ENCODE measurements around the gene DMRT2.

The DMRT2 gene

GRCh38 chr9:1050125-1050895 is at the start of gene DMRT2:
TSS of gene DMRT2 (plus strand) at chr9:1050357. CDS start at chr9:1051614, 1,257 bp downstream.
- H3K27ac ChIP-seq (ENCODE audit: low read depth, low read length) = no peak within 1 kb of the TSS
- H3K9ac ChIP-seq (ENCODE audit: low read depth in 1 of 2, low read length in 2 of 2) = no peak within 1 kb of the TSS
- H3K27me3 ChIP-seq (ENCODE audit: control insufficient read depth in 1 of 2, insufficient read depth in 2 of 2, low read length in 2 of 2) = peaks cover 81 to 85% of the 10 kb centered on the region in 2 donors
- H3K4me3 ChIP-seq (ENCODE audit: low read depth in 1 of 2, low read length in 2 of 2) = peak within 1 kb of the TSS; percentile 17 to 54
- no peaks in the 10 kb centered on the region for H3K36me3 ChIP-seq (ENCODE audit: control insufficient read depth in 1 of 2, insufficient read depth in 2 of 2, low read length in 2 of 2)
- H3K4me1 ChIP-seq (ENCODE audit: control insufficient read depth in 1 of 2, insufficient read depth in 2 of 2, low read length in 2 of 2) = peaks cover 13 to 24% of the 10 kb centered on the region in 2 donors
- H3K9me3 ChIP-seq (ENCODE audit: control insufficient read depth in 1 of 2, low read length in 2 of 2) = no peaks in the 10 kb centered on the region

DNA sequence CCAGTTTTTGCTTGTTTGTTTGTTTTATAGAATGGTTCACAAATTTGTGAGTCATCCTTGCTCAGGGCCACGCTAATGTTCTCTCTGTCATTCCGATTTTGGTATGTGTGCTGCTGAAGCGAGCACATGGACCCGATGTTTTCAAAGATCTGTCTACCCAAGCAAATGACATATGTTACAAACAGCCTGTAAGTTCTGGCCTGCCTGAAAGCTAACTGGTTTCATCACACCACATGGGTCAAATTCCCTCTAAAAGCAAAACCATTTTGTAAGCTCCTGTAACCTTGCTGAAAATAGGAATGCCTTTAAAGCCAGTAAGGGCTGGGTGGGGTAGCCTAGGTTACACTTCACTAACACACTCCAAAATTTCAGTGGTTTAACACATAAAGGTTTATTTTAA is 48.3 kb upstream of the DMRT2 start:
- no peaks in the 10 kb centered on the region for H3K4me1 ChIP-seq (ENCODE audit: control insufficient read depth in 1 of 2, insufficient read depth in 2 of 2, low read length in 2 of 2)
- H3K9me3 ChIP-seq (ENCODE audit: control insufficient read depth in 1 of 2, low read length in 2 of 2) = peaks cover 0 to 4% of the 10 kb centered on the region in 2 donors
- no peak overlapping the region for H3K27ac ChIP-seq (ENCODE audit: low read depth, low read length)
- no peak overlapping the region for H3K4me3 ChIP-seq (ENCODE audit: low read depth in 1 of 2, low read length in 2 of 2)
- no peaks in the 10 kb centered on the region for H3K36me3 ChIP-seq (ENCODE audit: control insufficient read depth in 1 of 2, insufficient read depth in 2 of 2, low read length in 2 of 2)
- no peak overlapping the region for H3K9ac ChIP-seq (ENCODE audit: low read depth in 1 of 2, low read length in 2 of 2)
- H3K27me3 ChIP-seq (ENCODE audit: control insufficient read depth in 1 of 2, insufficient read depth in 2 of 2, low read length in 2 of 2) = peaks cover 0 to 2% of the 10 kb centered on the region in 2 donors

- Histone ChIP-seq H3K27ac (ENCODE audit: low read depth, low read length) (no peak overlapping the region), H3K9me3 (ENCODE audit: control insufficient read depth in 1 of 2, low read length in 2 of 2) (peaks cover 0 to 4% of the 10 kb centered on the region in 2 donors), H3K9ac (ENCODE audit: low read depth in 1 of 2, low read length in 2 of 2) (no peak overlapping the region), H3K4me3 (ENCODE audit: low read depth in 1 of 2, low read length in 2 of 2) (no peak overlapping the region), H3K36me3 (ENCODE audit: control insufficient read depth in 1 of 2, insufficient read depth in 2 of 2, low read length in 2 of 2) (no peaks in the 10 kb centered on the region), H3K4me1 (ENCODE audit: control insufficient read depth in 1 of 2, insufficient read depth in 2 of 2, low read length in 2 of 2) (no peaks in the 10 kb centered on the region), H3K27me3 (ENCODE audit: control insufficient read depth in 1 of 2, insufficient read depth in 2 of 2, low read length in 2 of 2) (peaks cover 0 to 2% of the 10 kb centered on the region in 2 donors)
Observed at GRCh38 chr9:1002678-1003077, 47.5 kb upstream of the DMRT2 start.

- H3K9me3 ChIP-seq (ENCODE audit: control insufficient read depth in 1 of 2, low read length in 2 of 2) = no peaks in the 10 kb centered on the region
Observed at GRCh38 chr9:1005043-1005667, 45.0 kb upstream of the DMRT2 start.

DNA sequence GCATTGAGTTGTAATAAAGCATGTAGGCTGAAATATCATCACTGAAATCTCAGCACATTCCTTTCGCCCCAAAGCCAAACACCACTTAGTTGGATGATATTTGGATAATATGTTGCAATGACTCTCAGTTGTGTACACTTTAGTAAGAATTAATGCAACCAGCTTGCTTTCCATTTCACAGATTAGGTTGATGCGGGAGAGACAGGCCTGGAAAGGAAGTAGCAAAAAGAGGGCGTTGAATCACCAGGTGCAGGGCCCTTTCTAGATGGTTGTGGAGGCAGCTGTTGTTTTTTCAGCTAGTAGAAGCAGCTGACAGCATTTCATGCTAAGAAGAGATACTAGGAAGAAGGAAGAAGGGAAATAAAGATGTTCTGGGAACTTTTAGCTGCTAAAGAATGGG is 42.8 kb upstream of the DMRT2 start:
- no peaks in the 10 kb centered on the region for H3K36me3 ChIP-seq (ENCODE audit: control insufficient read depth in 1 of 2, insufficient read depth in 2 of 2, low read length in 2 of 2)
- peaks cover 6 to 7% of the 10 kb centered on the region in 2 donors for H3K27me3 ChIP-seq (ENCODE audit: control insufficient read depth in 1 of 2, insufficient read depth in 2 of 2, low read length in 2 of 2)
- no peaks in the 10 kb centered on the region for H3K4me1 ChIP-seq (ENCODE audit: control insufficient read depth in 1 of 2, insufficient read depth in 2 of 2, low read length in 2 of 2)
- no peak overlapping the region for H3K9ac ChIP-seq (ENCODE audit: low read depth in 1 of 2, low read length in 2 of 2)
- no peaks in the 10 kb centered on the region for H3K9me3 ChIP-seq (ENCODE audit: control insufficient read depth in 1 of 2, low read length in 2 of 2)
- H3K4me3 ChIP-seq (ENCODE audit: low read depth in 1 of 2, low read length in 2 of 2) = no peak overlapping the region
- H3K27ac ChIP-seq (ENCODE audit: low read depth, low read length) = no peak overlapping the region

More at GRCh38 chr9:1005043-1005667, 45.0 kb upstream of the DMRT2 start:
- Histone ChIP-seq H3K9ac (ENCODE audit: low read depth in 1 of 2, low read length in 2 of 2) (no peak overlapping the region), H3K4me1 (ENCODE audit: control insufficient read depth in 1 of 2, insufficient read depth in 2 of 2, low read length in 2 of 2) (no peaks in the 10 kb centered on the region), H3K4me3 (ENCODE audit: low read depth in 1 of 2, low read length in 2 of 2) (no peak overlapping the region), H3K27me3 (ENCODE audit: control insufficient read depth in 1 of 2, insufficient read depth in 2 of 2, low read length in 2 of 2) (peaks cover 6 to 7% of the 10 kb centered on the region in 2 donors), H3K36me3 (ENCODE audit: control insufficient read depth in 1 of 2, insufficient read depth in 2 of 2, low read length in 2 of 2) (no peaks in the 10 kb centered on the region), H3K27ac (ENCODE audit: low read depth, low read length) (no peak overlapping the region)

DNA sequence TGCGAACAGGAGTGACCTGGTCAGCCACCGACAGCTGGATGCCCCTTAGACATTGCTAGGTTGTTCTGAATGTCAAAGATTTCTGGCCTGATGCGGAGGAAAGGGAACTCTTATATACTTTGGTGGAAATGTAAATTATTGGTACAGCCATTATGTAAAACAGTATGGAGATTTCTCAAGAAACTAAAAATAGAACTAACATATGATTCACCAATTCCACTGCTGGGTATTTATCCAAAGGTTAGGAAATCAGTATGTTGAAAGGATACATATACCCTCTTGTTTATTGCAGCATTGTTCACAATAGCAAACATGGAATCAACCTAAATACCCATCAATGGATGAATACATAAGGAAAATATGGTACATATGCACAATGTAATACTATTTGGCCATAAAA is 41.9 kb upstream of the DMRT2 start:
- Histone ChIP-seq H3K27me3 (ENCODE audit: control insufficient read depth in 1 of 2, insufficient read depth in 2 of 2, low read length in 2 of 2) (peaks cover 7 to 8% of the 10 kb centered on the region in 2 donors), H3K4me3 (ENCODE audit: low read depth in 1 of 2, low read length in 2 of 2) (no peak overlapping the region), H3K4me1 (ENCODE audit: control insufficient read depth in 1 of 2, insufficient read depth in 2 of 2, low read length in 2 of 2) (no peaks in the 10 kb centered on the region), H3K9me3 (ENCODE audit: control insufficient read depth in 1 of 2, low read length in 2 of 2) (no peaks in the 10 kb centered on the region), H3K27ac (ENCODE audit: low read depth, low read length) (no peak overlapping the region), H3K9ac (ENCODE audit: low read depth in 1 of 2, low read length in 2 of 2) (no peak overlapping the region), H3K36me3 (ENCODE audit: control insufficient read depth in 1 of 2, insufficient read depth in 2 of 2, low read length in 2 of 2) (no peaks in the 10 kb centered on the region)

DNA sequence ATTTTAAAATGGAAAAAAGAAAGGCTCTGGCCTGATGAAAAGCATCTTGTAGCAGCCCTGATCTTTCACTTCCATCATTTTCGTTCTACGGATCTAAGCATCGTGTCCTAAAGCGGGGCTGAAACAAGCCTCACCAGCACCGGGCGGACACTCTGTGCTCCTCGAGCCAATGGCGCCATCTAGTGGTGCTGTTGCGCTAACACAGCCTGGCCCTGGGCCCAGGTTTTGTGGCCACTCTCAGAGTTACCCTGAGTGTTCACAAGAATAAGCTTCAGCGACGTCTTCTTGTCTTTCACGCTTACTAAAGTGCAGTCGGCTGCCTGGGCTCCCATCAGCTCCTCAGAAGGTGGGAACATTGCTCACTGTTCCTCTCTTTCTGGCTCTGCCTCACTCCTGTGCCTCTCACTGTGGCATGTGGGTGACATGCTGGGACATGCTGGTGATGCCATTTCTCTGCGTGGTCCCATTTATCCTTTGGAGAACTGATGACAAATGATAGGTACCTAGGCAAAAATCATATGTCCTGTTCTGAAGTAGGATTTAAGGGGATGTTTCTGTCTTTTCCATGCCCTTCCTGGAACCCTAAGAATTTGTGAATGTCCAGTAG is 41.0 kb upstream of the DMRT2 start:
- H3K36me3 ChIP-seq (ENCODE audit: control insufficient read depth in 1 of 2, insufficient read depth in 2 of 2, low read length in 2 of 2) = no peaks in the 10 kb centered on the region
- H3K9ac ChIP-seq (ENCODE audit: low read depth in 1 of 2, low read length in 2 of 2) = no peak overlapping the region
- H3K9me3 ChIP-seq (ENCODE audit: control insufficient read depth in 1 of 2, low read length in 2 of 2) = no peaks in the 10 kb centered on the region
- no peak overlapping the region for H3K4me3 ChIP-seq (ENCODE audit: low read depth in 1 of 2, low read length in 2 of 2)
- peaks cover 6 to 7% of the 10 kb centered on the region in 2 donors for H3K27me3 ChIP-seq (ENCODE audit: control insufficient read depth in 1 of 2, insufficient read depth in 2 of 2, low read length in 2 of 2)
- no peak overlapping the region for H3K27ac ChIP-seq (ENCODE audit: low read depth, low read length)
- no peaks in the 10 kb centered on the region for H3K4me1 ChIP-seq (ENCODE audit: control insufficient read depth in 1 of 2, insufficient read depth in 2 of 2, low read length in 2 of 2)

GRCh38 chr9:1013021-1013420 is 37.1 kb upstream of the DMRT2 start:
- H3K9ac ChIP-seq (ENCODE audit: low read depth in 1 of 2, low read length in 2 of 2) = no peak overlapping the region
- H3K27me3 ChIP-seq (ENCODE audit: control insufficient read depth in 1 of 2, insufficient read depth in 2 of 2, low read length in 2 of 2) = peaks cover 6 to 7% of the 10 kb centered on the region in 2 donors
- H3K27ac ChIP-seq (ENCODE audit: low read depth, low read length) = no peak overlapping the region
- no peaks in the 10 kb centered on the region for H3K36me3 ChIP-seq (ENCODE audit: control insufficient read depth in 1 of 2, insufficient read depth in 2 of 2, low read length in 2 of 2)
- no peaks in the 10 kb centered on the region for H3K9me3 ChIP-seq (ENCODE audit: control insufficient read depth in 1 of 2, low read length in 2 of 2)
- no peak overlapping the region for H3K4me3 ChIP-seq (ENCODE audit: low read depth in 1 of 2, low read length in 2 of 2)
- no peaks in the 10 kb centered on the region for H3K4me1 ChIP-seq (ENCODE audit: control insufficient read depth in 1 of 2, insufficient read depth in 2 of 2, low read length in 2 of 2)

DNA sequence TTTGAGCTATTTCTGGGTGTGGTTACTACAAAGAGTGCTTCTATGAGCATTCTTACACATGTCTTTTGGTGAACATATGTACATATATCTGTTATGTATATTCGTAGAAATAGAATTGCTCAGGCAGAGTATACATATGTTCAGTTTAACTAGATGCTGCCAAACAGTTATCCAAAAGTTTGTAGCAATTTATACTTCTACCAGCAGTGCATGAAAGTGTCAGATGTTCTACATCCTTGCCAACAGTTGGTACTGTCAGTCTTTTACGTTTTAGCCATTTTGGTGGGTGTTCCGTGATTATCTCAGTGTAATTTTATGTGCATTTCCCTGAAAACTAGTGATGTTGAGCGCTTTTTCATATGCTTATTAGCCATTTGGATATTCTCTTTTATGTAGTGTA is 35.9 kb upstream of the DMRT2 start:
- no peak overlapping the region for H3K4me3 ChIP-seq (ENCODE audit: low read depth in 1 of 2, low read length in 2 of 2)
- H3K4me1 ChIP-seq (ENCODE audit: control insufficient read depth in 1 of 2, insufficient read depth in 2 of 2, low read length in 2 of 2) = no peaks in the 10 kb centered on the region
- no peaks in the 10 kb centered on the region for H3K36me3 ChIP-seq (ENCODE audit: control insufficient read depth in 1 of 2, insufficient read depth in 2 of 2, low read length in 2 of 2)
- H3K27me3 ChIP-seq (ENCODE audit: control insufficient read depth in 1 of 2, insufficient read depth in 2 of 2, low read length in 2 of 2) = peaks cover 5 to 7% of the 10 kb centered on the region in 2 donors
- no peaks in the 10 kb centered on the region for H3K9me3 ChIP-seq (ENCODE audit: control insufficient read depth in 1 of 2, low read length in 2 of 2)
- no peak overlapping the region for H3K9ac ChIP-seq (ENCODE audit: low read depth in 1 of 2, low read length in 2 of 2)
- H3K27ac ChIP-seq (ENCODE audit: low read depth, low read length) = no peak overlapping the region

DNA sequence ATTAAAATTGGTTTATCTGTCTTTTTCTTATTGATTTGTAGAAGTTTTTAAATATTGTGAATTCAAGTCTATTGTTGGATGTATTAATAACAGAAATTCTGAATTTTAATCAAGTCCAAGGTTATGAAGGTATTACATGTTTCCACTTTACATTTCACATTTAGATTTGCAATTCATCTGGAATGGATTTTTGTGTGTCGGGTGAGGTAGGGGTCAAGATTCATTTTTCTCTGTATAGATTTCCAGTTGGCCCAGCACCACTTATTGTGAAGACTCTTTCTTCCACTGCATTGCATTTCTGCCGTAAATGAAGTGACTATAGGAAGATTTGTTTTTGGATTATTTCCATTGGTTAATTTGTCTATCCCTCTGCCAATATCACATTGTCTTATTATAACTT is 35.5 kb upstream of the DMRT2 start:
- no peaks in the 10 kb centered on the region for H3K36me3 ChIP-seq (ENCODE audit: control insufficient read depth in 1 of 2, insufficient read depth in 2 of 2, low read length in 2 of 2)
- H3K9me3 ChIP-seq (ENCODE audit: control insufficient read depth in 1 of 2, low read length in 2 of 2) = no peaks in the 10 kb centered on the region
- no peak overlapping the region for H3K27ac ChIP-seq (ENCODE audit: low read depth, low read length)
- H3K9ac ChIP-seq (ENCODE audit: low read depth in 1 of 2, low read length in 2 of 2) = no peak overlapping the region
- peaks cover 2 to 5% of the 10 kb centered on the region in 2 donors for H3K27me3 ChIP-seq (ENCODE audit: control insufficient read depth in 1 of 2, insufficient read depth in 2 of 2, low read length in 2 of 2)
- H3K4me1 ChIP-seq (ENCODE audit: control insufficient read depth in 1 of 2, insufficient read depth in 2 of 2, low read length in 2 of 2) = no peaks in the 10 kb centered on the region
- H3K4me3 ChIP-seq (ENCODE audit: low read depth in 1 of 2, low read length in 2 of 2) = no peak overlapping the region

All from duodenal mucosa (tissue), 2 donors.